H1 (cell line): ENCODE results near the gene COL4A2. TPM values are rescaled to one million over a fixed set of nuclear protein-coding genes. Genes with fewer than 3 reads are reported as not detected.

Experiments used
- CTCF ChIA-PET: fragments of 300-600 bp; sonication (Branson Sonifier 250); formaldehyde crosslinking; loops from one replicate; lab custom pipeline; 2021; ENCODE audit not compliant: partially characterized antibody; lab: Charles Lee
- POLR2A ChIA-PET: fragments of 300-600 bp; sonication (Branson Sonifier 250); formaldehyde crosslinking; loops from one replicate; lab custom pipeline; 2021; ENCODE audit warnings: inconsistent platforms; ENCODE audit not compliant: partially characterized antibody; lab: Charles Lee
- DNase-seq, 2 experiments: peaks; one replicate each; pipeline versions ENCODE4 v3.0.0 to v3.0.0-alpha.2; 2010 to 2022; ENCODE audit warnings: low spot score in 2 of 2, low read depth in 1 of 2, mixed read lengths in 1 of 2
- FAIRE-seq: peaks from 2 replicates; lab custom pipeline; 2011; peaks lifted over from hg19 to GRCh38; lab: Jason Lieb, UNC
- H2AFZ ChIP-seq: 2 replicates; pipeline ENCODE4 v1.8.1; 2012; ENCODE audit warnings: low read length, inconsistent platforms
- H2AK5ac ChIP-seq: 2 replicates; pipeline ENCODE4 v1.6.1; 2013; ENCODE audit warnings: low read depth, low read length
- H2BK120ac ChIP-seq: replicated peaks from 2 replicates; pipeline ENCODE3; 2013; ENCODE audit warnings: low read depth, low read length, inconsistent platforms
- H2BK12ac ChIP-seq: 2 replicates; pipeline ENCODE4 v1.6.1; 2013; ENCODE audit warnings: low read depth, low read length
- H2BK15ac ChIP-seq: 2 replicates; pipeline ENCODE4 v1.6.1; 2013; ENCODE audit warnings: low read length
- H2BK20ac ChIP-seq: 2 replicates; pipeline ENCODE4 v1.6.1; 2013; ENCODE audit warnings: low read length
- H2BK5ac ChIP-seq: 2 replicates; pipeline ENCODE4 v1.6.1; 2013; ENCODE audit warnings: low read depth, low read length
- H3K14ac ChIP-seq: 2 replicates; pipeline ENCODE4 v1.6.1; 2013; ENCODE audit warnings: inconsistent platforms; ENCODE audit not compliant: insufficient read length
- H3K18ac ChIP-seq: 2 replicates; pipeline ENCODE4 v1.6.1; 2013; ENCODE audit warnings: low read length; ENCODE audit errors: extremely low read depth
- H3K23ac ChIP-seq: 2 replicates; pipeline ENCODE4 v1.6.1; 2013; ENCODE audit warnings: inconsistent platforms; ENCODE audit not compliant: insufficient read length
- H3K23me2 ChIP-seq: 2 replicates; pipeline ENCODE4 v1.6.1; 2013; ENCODE audit warnings: low read depth, low read length
- H3K27ac ChIP-seq: 2 replicates; pipeline ENCODE4 v1.6.1; 2011; ENCODE audit warnings: low read depth, low read length, inconsistent platforms
- H3K27me3 ChIP-seq, 4 experiments: replicated peaks in 1 of 4; 1 replicate in 1 of 4; 2 replicates in 3 of 4; pipeline versions ENCODE4 v1.6.1 to v1.8.1; 2011 to 2013; ENCODE audit warnings: low read length in 3 of 4, mild to moderate bottlenecking in 3 of 4, inconsistent platforms in 2 of 4, mixed read lengths in 2 of 4, moderate library complexity in 1 of 4; ENCODE audit not compliant: control insufficient read depth in 3 of 4, insufficient read depth in 3 of 4; ENCODE audit errors: extremely low read depth in 1 of 4
- H3K36me3 ChIP-seq, 4 experiments: 2 replicates each; pipeline versions ENCODE4 v1.6.1 to v1.8.1; 2011 to 2013; ENCODE audit warnings: mild to moderate bottlenecking in 4 of 4, low read length in 3 of 4, moderate library complexity in 2 of 4, control low read depth in 1 of 4, inconsistent platforms in 1 of 4; ENCODE audit not compliant: insufficient read depth in 4 of 4, control insufficient read depth in 2 of 4
- H3K4ac ChIP-seq: replicated peaks from 2 replicates; pipeline ENCODE3; 2013; ENCODE audit warnings: low read length, low read depth, mixed read lengths, inconsistent platforms; ENCODE audit not compliant: insufficient read length
- H3K4me1 ChIP-seq, 4 experiments: replicated peaks in 1 of 4; 1 replicate in 1 of 4; 2 replicates in 3 of 4; pipeline versions ENCODE4 v1.6.1 to v1.8.1; 2011 to 2013; ENCODE audit warnings: low read length in 3 of 4, inconsistent platforms in 2 of 4, mixed read lengths in 1 of 4; ENCODE audit not compliant: insufficient read depth in 4 of 4, control insufficient read depth in 3 of 4
- H3K4me2 ChIP-seq, 2 experiments: 2 replicates each; pipeline versions ENCODE4 v1.6.1 to v1.8.1; 2011 to 2013; ENCODE audit warnings: low read depth in 2 of 2, low read length in 2 of 2, control low read depth in 1 of 2, inconsistent platforms in 1 of 2, mild to moderate bottlenecking in 1 of 2; ENCODE audit not compliant: insufficient read depth in 1 of 2
- H3K4me3 ChIP-seq, 4 experiments: fragments of 200-600, 300-600 bp in 1 of 4; sonication (generic), shearing (Covaris generic), sonication (Bioruptor Twin) in 1 of 4; 2 replicates each; pipeline versions ENCODE4 v1.5.1 to v1.8.1; 2011 to 2016; ENCODE audit warnings: low read length in 4 of 4, low read depth in 3 of 4, control low read depth in 2 of 4, inconsistent platforms in 2 of 4, mild to moderate bottlenecking in 2 of 4, mixed read lengths in 1 of 4, moderate library complexity in 1 of 4; ENCODE audit not compliant: insufficient read depth in 2 of 4; ENCODE audit errors: extremely low read depth in 1 of 4
- H3K56ac ChIP-seq: replicated peaks from 2 replicates; pipeline ENCODE3; 2013; ENCODE audit warnings: low read depth, mild to moderate bottlenecking, mixed read lengths, low read length, inconsistent platforms; ENCODE audit not compliant: insufficient read length
- H3K79me1 ChIP-seq: 2 replicates; pipeline ENCODE4 v1.6.1; 2013; ENCODE audit warnings: low read depth, low read length, control low read depth
- H3K79me2 ChIP-seq, 2 experiments: 2 replicates each; pipeline versions ENCODE4 v1.6.1 to v1.8.1; 2012 to 2013; ENCODE audit warnings: low read length in 2 of 2, mild to moderate bottlenecking in 2 of 2, inconsistent platforms in 1 of 2; ENCODE audit not compliant: insufficient read depth in 2 of 2, control insufficient read depth in 1 of 2
- H3K9ac ChIP-seq, 4 experiments: replicated peaks in 1 of 4; 1 replicate in 1 of 4; 2 replicates in 3 of 4; pipeline versions ENCODE4 v1.6.1 to v1.8.1; 2011 to 2013; ENCODE audit warnings: low read depth in 3 of 4, low read length in 3 of 4, control low read depth in 2 of 4, mild to moderate bottlenecking in 2 of 4, moderate library complexity in 2 of 4, inconsistent platforms in 1 of 4; ENCODE audit errors: extremely low read depth in 1 of 4
- H3K9me3 ChIP-seq, 2 experiments: 2 replicates each; pipeline versions ENCODE4 v1.6.1 to v1.8.1; 2012 to 2013; ENCODE audit warnings: mild to moderate bottlenecking in 2 of 2, moderate library complexity in 2 of 2, control low read depth in 1 of 2, inconsistent platforms in 1 of 2, low read depth in 1 of 2, low read length in 1 of 2, mixed read lengths in 1 of 2; ENCODE audit not compliant: insufficient read depth in 2 of 2
- H4K20me1 ChIP-seq, 2 experiments: replicated peaks in 1 of 2; 2 replicates each; pipeline versions ENCODE3 to v1.8.1; 2011 to 2013; ENCODE audit warnings: inconsistent platforms in 2 of 2, low read length in 2 of 2, mild to moderate bottlenecking in 1 of 2; ENCODE audit not compliant: insufficient read depth in 2 of 2, control insufficient read depth in 1 of 2
- H4K5ac ChIP-seq: 2 replicates; pipeline ENCODE4 v1.6.1; 2013; ENCODE audit warnings: low read length, low read depth, mixed read lengths, inconsistent platforms; ENCODE audit not compliant: insufficient read length
- H4K8ac ChIP-seq: 2 replicates; pipeline ENCODE4 v1.8.0; 2013; ENCODE audit warnings: mild to moderate bottlenecking, moderate library complexity, low read length, inconsistent platforms; ENCODE audit not compliant: insufficient read depth; ENCODE audit errors: extremely low read depth
- H4K91ac ChIP-seq: replicated peaks from 2 replicates; pipeline ENCODE3; 2013; ENCODE audit warnings: low read length, mixed read lengths, inconsistent platforms; ENCODE audit not compliant: insufficient read length
- EGR1 ChIP-seq: IDR thresholded peaks from 2 replicates; pipeline ENCODE4 v1.6.1; 2011; ENCODE audit warnings: low read depth, low read length, borderline replicate concordance
- HDAC6 ChIP-seq: IDR thresholded peaks from one replicate; pipeline ENCODE4 v1.7.1; 2012; ENCODE audit warnings: low read depth, mild to moderate bottlenecking, inconsistent platforms, low read length, moderate library complexity
- SP4 ChIP-seq: IDR thresholded peaks from 2 replicates; pipeline ENCODE4 v1.6.1; 2012; ENCODE audit warnings: low read length, inconsistent platforms
- TCF12 ChIP-seq: IDR thresholded peaks from 2 replicates; pipeline ENCODE4 v1.6.1; 2011; ENCODE audit warnings: low read depth, mild to moderate bottlenecking, low read length
- WGBS, 2 experiments: shearing (Covaris generic) in 1 of 2; methylation state at CpG; one replicate each; pipeline versions ENCODE4 v1.1.6 to v1.1.7; 2013 to 2015; ENCODE audit warnings: low lambda C conversion rate in 2 of 2, mixed read lengths in 2 of 2, inconsistent platforms in 1 of 2, low coverage in 1 of 2, missing lambda C conversion rate in 1 of 2; ENCODE audit not compliant: insufficient replicate concordance in 2 of 2, insufficient coverage in 1 of 2, insufficient read length in 1 of 2; ENCODE audit errors: extremely low coverage in 1 of 2, missing lambda C conversion rate in 1 of 2; 5-methylcytosine and 5-hydroxymethylcytosine counted together
- polyA plus RNA-seq, 7 experiments: library from polyadenylated mRNA; depleted of rRNA in 3 of 7; stranded (reverse) in 5 of 7; unstranded in 2 of 7; fragments of >200 nt in 5 of 7; fragments of 200-250 nt in 2 of 7; gene quantifications; 1 replicate in 5 of 7; 2 replicates in 1 of 7; 4 replicates in 1 of 7; pipeline versions ENCODE4 v1.2.1 to v1.2.3, GENCODE V29; 2011 to 2013; ENCODE audit warnings: missing spikeins in 2 of 7, mixed read lengths in 2 of 7
- total RNA-seq: library from RNA; stranded (reverse); fragmentation: NEBNext Ultra II Directional; extraction: Animal tissue kit (Norgen Biotek cat#: 25700); gene quantifications from 2 replicates; pipeline ENCODE4 v1.2.1, GENCODE V29; 2021

COL4A2 gene
- total and polyA plus RNA-seq, 2 of the 8 experiments (the other 6 are each of a cell fraction or from before 2014, with no cell fraction given): 80.4 to 87.3 TPM

- CTCF ChIA-PET: interaction anchor here (1.5 to 2.7 kb wide), 4 partner anchors 9 to 30 kb away, joined by 4 to 9 read pairs (median 6); no protein-coding TSS in a partner anchor
- no peak overlapping the region for H2AK5ac ChIP-seq
- no peak for DNase-seq
Observed at GRCh38 chr13:110554946-110555345, 247.9 kb downstream of the COL4A2 start.

More at GRCh38 chr13:110554946-110555345, 247.9 kb downstream of the COL4A2 start:
- Histone ChIP-seq H2BK15ac (no peak overlapping the region), H2BK120ac (no peak overlapping the region), H2BK12ac (no peak overlapping the region), H4K91ac (no peak overlapping the region), H3K4ac (no peak overlapping the region), H3K18ac (no peak overlapping the region), H3K9ac (no peak overlapping the region), H3K4me3 (no peak overlapping the region), H3K23me2 (peaks cover 3% of the 10 kb centered on the region; the same call in 1 of the 2 replicates), H4K5ac (no peak overlapping the region), H4K8ac (no peak overlapping the region; the same call in 1 of the 2 replicates), H2AFZ (no peak overlapping the region), H3K56ac (no peak overlapping the region), H3K27me3 (no peaks in the 10 kb centered on the region), H3K36me3 (no peaks in the 10 kb centered on the region; a peak in 3 of 8 replicates), H4K20me1 (peaks cover 0 to 7% of the 10 kb centered on the region in 2 experiments), H2BK5ac (no peak overlapping the region), H3K79me2 (peaks cover 7 to 68% of the 10 kb centered on the region in 2 experiments), H3K9me3 (no peaks in the 10 kb centered on the region), H3K27ac (no peak overlapping the region), H3K79me1 (peaks cover 38% of the 10 kb centered on the region), H3K23ac (no peak overlapping the region), H3K4me1 (peaks cover 0 to 7% (median 5%) of the 10 kb centered on the region in 4 experiments; a peak in 5 of 7 replicates), H3K4me2 (no peak overlapping the region), H2BK20ac (no peak overlapping the region), H3K14ac (no peak overlapping the region)
- no peak for FAIRE-seq
- 86% methylated on average over 15 of the region's 16 CpGs; no CpG with 5 or more reads in 1 of the 2 experiments for WGBS, 2 experiments
- POLR2A ChIA-PET: interaction anchor here (1.9 kb wide), 1 partner anchor 14 kb away, joined by 8 read pairs; no protein-coding TSS in a partner anchor
- TF ChIP-seq HDAC6: no peak
- TF ChIP-seq SP4: no peak
- no peak for TF ChIP-seq TCF12
- TF ChIP-seq EGR1: no peak
